Aortic smooth muscle cell (primary cell): Measurements from ENCODE around the gene SERPING1. TPM values are rescaled to one million over a fixed set of nuclear protein-coding genes. Genes with fewer than 3 reads are reported as not detected.

Source experiments
- total RNA-seq: library from RNA; depleted of rRNA; stranded (reverse); fragments of >200 nt; gene quantifications from 2 replicates; pipeline ENCODE4 v1.2.3, GENCODE V29; 2014

SERPING1 gene
- total RNA-seq: 6.3 and 9.5 TPM in 2 replicates

DNA sequence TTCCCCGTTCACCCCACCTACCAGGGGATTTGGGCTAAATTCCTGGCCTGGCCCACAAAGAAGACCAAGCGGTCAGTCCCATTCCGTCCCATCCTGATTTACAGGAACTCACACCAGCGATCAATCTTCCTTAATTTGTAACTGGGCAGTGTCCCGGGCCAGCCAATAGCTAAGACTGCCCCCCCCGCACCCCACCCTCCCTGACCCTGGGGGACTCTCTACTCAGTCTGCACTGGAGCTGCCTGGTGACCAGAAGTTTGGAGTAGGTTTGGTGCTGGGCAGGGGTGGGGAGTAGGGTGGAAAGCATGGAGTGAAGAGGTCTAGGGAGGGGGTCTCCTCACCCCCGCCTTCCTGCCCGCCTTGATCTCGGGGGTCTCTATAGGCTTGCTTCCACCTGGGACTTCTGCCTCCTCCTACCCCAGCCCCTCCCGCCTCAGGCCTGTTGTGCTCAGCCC is at the start of gene SERPING1:
Gene SERPING1, plus strand, starts transcription at position 225 of the 455 bp plus-strand sequence. CDS start 586 bp downstream, outside the sequence.

DNA sequence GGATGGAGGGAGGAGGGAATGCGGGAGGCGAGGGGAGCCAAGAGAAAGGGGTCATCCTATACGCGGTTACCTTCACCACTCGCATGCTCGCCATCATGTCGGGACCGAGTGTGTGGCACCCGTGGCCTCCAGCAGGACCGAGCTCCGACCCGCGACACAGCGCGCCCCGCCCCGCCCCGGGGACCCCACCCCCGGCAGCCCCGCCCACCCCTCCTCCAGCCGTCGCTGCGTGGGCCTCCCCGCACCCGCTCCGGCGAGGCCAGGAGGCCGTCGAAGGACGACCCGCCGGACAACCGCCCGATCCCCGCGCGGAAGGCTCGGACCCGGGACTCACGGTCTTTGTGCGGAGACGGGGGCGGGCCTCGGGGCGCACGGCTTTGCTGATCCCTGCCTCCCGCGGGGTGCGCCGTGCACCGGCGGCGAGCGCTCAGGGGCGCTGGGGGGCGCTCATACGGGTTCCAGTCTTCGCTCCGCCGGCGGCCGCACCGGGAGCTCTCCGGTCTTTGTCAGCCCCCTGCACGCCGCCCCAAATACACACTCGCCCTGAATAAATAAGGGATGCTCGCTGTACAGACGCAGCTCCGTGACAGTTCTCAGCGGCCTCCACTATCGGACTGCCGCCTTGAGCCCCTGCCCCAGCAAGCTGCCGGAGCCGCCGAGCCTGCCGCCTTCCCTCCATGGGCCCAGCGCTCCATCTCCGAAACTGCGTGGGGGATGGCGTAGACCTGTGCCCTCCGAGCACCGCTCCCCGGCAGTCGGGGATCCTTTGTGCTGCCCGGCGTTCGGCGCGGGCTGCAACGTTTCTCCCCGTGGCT is 29.8 kb upstream of the SERPING1 start, which contains the start of gene UBE2L6:
Gene UBE2L6, minus strand, starts transcription at position 158 of the 815 bp plus-strand sequence. Its CDS starts 61 bp downstream, at position 97.

DNA sequence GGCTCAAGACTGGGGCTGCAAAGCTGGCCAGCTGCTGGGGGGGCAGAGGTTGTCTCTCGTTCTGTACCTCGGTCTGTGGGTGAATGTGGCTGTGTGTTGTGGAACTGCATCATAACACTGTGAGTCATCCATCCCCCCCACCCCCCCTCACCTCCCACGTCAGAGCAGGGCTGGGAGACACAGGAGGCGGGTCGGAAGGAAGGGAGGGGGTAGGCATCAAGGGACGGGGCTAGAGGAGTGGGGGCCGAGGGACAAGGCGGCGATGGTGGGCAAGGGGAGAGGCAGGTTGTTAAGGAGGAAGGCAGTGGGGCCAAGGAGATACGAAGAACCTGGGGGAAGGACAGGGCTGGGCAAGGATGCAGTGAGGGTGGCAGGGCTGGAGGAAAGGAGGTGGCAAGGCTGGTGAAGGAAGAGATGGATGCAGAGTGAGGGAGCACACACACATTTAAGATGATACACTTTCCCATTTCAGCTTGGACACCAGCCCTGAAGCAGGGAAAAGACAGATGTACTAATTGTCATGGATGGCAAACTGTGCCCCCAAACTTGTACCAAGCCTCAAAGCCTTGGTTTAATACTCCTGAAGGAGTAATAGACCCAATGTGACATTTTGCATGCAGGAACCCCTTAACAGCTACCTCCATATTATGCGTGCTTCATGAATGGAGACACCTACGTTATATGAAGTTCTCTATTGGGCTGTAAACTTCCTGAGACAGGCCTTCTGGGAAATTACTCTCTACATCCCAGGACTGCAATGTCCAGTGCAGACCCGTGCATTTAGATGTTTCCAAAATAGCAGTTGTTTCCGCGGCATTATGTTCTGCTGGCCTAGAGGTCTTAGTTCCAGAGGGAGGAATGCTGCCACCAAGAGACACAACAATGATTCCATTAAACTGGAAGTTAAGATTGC is 52.6 kb downstream of the SERPING1 start, which contains the start of gene YPEL4:
Gene YPEL4, minus strand, starts transcription at position 87 of the 913 bp plus-strand sequence. CDS start 2,805 bp downstream, outside the sequence.

DNA sequence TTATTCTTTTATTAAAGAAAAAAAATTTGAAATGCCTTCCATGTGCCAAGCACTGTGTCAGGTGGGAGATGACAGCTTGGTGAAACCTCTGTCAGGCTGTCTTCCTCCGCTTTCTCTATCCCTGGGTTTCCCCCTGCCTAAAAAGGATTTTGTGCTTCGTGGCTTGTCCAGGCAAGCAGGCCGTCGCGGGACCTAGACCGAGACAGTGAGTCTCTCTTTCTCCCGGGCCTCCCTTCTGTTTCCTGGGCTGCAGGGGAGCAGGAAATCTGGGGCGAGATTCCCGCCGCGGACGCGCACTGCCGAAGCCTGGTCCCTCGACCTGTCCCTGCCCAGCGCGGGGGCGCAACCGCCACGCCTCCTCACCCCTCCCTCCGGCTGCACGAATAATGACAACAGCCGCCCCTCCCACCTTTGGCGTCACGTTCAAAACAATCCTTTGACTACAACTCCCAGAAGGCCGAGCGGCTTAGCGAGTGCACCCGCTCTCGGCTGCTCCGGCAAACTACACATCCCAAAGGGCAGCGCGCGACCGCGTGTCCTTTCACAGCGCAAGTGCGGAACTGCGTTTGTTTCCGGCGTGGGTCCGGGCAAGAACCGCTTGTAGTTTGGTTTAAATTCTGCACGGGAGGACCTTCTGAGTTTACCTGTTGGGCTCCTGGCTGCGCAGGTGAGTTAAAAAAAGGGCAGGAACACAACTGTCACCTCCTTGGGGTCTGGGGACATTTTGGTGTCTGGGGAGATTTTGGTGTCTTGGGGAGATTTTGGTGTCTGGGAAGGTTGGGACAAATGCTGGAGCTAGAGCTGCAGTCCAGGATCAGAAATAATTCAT is 59.9 kb downstream of the SERPING1 start, which contains the start of gene CLP1:
Gene CLP1, plus strand, starts transcription at position 569 of the 829 bp plus-strand sequence. CDS start 1,715 bp downstream, outside the sequence.

Other genes starting within 250 kb of the SERPING1 start
- gene PRG3, start 216.5 kb upstream of the SERPING1 start, total RNA-seq: not detected in 2 replicates
- gene PRG2, start 207.0 kb upstream of the SERPING1 start, total RNA-seq: not detected in 2 replicates
- 10.3 and 16.4 TPM in 2 replicates for gene SLC43A3, start 170.6 kb upstream of the SERPING1 start, total RNA-seq
- not detected in 2 replicates for gene RTN4RL2, start 137.2 kb upstream of the SERPING1 start, total RNA-seq
- gene SLC43A1, start 82.0 kb upstream of the SERPING1 start, total RNA-seq: 6.2 and 8.3 TPM in 2 replicates
- 50.9 and 68.6 TPM in 2 replicates for gene TIMM10, start 66.9 kb upstream of the SERPING1 start, total RNA-seq
- not detected in 2 replicates for gene SMTNL1, start 60.1 kb upstream of the SERPING1 start, total RNA-seq
- gene UBE2L6, start 30.0 kb upstream of the SERPING1 start, total RNA-seq: 44.3 and 44.8 TPM in 2 replicates
- 0.79 and 1.4 TPM in 2 replicates for gene YPEL4, start 52.2 kb downstream of the SERPING1 start, total RNA-seq
- 11.8 and 14.9 TPM in 2 replicates for gene CLP1, start 60.1 kb downstream of the SERPING1 start, total RNA-seq
- 30.7 and 33.3 TPM in 2 replicates for gene ZDHHC5, start 70.4 kb downstream of the SERPING1 start, total RNA-seq
- 17.5 and 20.9 TPM in 2 replicates for gene MED19, start 114.5 kb downstream of the SERPING1 start, total RNA-seq
- gene TMX2, start 114.9 kb downstream of the SERPING1 start, total RNA-seq: 50.0 and 65.5 TPM in 2 replicates
- 61.3 and 74.1 TPM in 2 replicates for gene SELENOH, start 143.8 kb downstream of the SERPING1 start, total RNA-seq
- gene BTBD18, start 154.1 kb downstream of the SERPING1 start, total RNA-seq: not detected in 2 replicates
- 94.1 and 118 TPM in 2 replicates for gene CTNND1, start 164.1 kb downstream of the SERPING1 start, total RNA-seq